ENCODE measurements around the gene PLK3. TPM values are rescaled to one million over a fixed set of nuclear protein-coding genes. Genes with fewer than 3 reads are reported as not detected.
"Not testable (repeated sequence)": the region's sequence is repeated elsewhere in the genome, so short reads cannot be mapped to it uniquely, and the experiment has no call there.

Gene PLK3
- polyA plus RNA-seq, 12 donors = 6.9 to 19.2 (median 11.9) TPM; not detected in 1

DNA sequence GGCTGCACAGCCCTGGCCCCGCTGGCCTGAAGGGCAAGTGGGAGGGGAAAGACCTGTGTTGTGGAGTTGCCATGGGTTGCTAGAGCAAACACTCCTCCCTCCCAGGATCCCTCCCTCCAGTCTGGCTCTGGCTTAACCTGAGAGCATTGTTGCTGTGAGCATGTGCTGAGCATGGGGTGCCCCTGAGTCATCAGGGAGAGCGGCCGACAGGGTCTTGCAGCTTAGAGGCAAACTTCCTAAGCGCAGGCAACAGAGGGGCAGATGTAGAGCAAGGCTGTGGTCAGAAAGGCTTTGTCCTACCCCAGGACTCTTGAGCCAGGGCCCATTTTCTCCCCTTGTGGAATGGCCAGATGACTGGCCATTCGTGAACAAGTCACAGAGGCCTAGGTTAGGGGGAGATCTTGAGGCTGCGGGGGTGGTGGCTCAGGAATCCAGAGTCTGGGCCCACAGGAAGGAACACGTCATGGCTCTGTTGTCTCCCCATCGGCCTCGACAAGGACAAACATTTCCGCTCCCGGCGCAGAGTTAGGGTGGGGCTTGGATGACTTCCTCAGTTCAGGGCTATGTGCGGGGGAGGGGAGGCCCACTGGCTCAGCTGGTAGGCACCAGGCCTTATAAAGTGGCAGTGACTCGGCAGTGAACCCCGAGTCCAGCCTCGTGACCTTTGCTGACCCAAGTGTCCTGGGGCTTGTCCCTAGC lies 7.3 kb downstream of the PLK3 start:
- DNase-seq = peak; percentile 95

- DNase-seq = peak; percentile 92
These were observed 8.1 kb downstream of the PLK3 start, which contains the start of gene BTBD19 for GRCh38 chr1:44808063-44808937. TSS of gene BTBD19 (plus strand) at chr1:44808523. CDS start at chr1:44808821, 298 bp downstream.

- peak; percentile 66 for DNase-seq
These were observed 9.1 kb downstream of the PLK3 start for GRCh38 chr1:44808938-44809917.

GRCh38 chr1:44810101-44810761 lies 10.1 kb downstream of the PLK3 start:
- DNase-seq = no peak

GRCh38 chr1:44810762-44811105 lies 10.6 kb downstream of the PLK3 start:
- not testable (repeated sequence) for DNase-seq

DNA sequence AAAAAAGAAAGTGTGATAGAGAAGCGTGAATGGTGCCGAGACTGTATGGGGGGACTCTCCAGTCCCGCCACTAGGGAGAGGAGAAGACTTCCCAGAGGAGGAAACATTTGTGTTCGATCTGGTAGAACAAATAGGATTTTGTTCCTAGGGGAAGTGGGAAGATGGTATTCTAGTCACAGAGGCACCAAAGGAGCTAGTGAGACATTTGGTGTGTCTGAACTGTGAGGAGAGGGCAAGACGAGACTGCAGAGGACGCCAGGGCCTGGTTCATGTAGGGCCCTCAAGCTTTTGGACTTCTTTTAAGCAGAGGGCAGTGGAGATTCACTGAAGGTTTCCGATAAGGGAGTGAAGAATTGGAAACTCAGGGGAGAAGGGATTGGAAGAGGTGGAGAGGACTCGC lies 11.1 kb downstream of the PLK3 start:
- DNase-seq = no peak

DNA sequence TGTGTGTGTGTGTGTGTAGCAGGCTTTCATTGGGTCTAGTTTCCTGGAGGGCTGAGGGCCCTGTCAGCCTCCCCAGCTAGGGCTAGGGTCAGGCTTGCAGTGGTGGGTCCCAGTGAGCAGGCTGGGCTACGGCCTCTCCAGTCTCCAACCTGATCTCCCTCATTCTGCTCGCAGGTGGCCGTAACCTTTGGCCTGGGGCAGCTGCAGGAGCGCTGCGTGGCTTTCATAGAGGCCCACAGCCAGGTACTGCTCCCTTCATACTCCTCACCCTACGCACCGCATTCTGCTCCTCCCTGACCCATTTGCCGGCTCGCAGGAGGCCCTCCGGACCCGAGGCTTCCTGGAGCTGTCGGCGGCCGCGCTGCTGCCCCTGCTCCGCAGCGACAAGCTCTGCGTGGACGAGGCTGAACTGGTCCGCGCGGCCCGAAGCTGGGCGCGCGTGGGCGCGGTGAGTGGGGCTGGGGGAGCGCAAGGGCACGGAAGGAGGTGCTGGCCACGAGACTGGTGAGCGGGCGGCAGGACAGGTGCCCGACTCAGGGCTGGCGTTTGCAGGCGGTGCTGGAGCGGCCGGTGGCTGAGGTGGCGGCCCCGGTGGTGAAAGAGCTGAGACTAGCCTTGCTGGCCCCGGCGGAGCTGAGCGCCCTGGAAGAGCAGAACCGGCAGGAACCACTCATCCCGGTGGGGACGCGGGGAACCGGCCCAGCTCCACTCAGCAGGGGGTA lies 12.8 kb downstream of the PLK3 start:
- no peak for DNase-seq

DNA sequence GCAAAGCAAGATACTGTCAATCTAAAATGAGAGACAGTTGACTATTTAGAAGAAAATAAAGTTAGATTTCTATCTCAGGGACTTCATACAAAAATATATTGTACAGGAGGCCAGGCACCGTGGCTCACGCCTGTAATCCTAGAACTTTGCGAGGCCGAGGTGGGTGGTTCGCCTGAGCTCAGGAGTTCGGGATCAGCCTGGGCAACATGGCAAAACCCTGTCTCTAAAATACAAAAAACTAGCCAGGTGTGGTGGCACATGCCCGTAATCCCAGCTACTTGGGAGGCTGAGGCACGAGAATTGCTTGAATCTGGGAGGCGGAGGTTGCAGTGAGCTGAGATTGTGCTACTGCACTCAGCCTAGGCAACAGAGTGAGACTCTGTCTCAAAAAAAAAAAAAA lies 15.7 kb downstream of the PLK3 start:
- DNase-seq = not testable (repeated sequence)

- no peak for DNase-seq
These were observed 17.1 kb downstream of the PLK3 start for GRCh38 chr1:44817307-44817706.

DNA sequence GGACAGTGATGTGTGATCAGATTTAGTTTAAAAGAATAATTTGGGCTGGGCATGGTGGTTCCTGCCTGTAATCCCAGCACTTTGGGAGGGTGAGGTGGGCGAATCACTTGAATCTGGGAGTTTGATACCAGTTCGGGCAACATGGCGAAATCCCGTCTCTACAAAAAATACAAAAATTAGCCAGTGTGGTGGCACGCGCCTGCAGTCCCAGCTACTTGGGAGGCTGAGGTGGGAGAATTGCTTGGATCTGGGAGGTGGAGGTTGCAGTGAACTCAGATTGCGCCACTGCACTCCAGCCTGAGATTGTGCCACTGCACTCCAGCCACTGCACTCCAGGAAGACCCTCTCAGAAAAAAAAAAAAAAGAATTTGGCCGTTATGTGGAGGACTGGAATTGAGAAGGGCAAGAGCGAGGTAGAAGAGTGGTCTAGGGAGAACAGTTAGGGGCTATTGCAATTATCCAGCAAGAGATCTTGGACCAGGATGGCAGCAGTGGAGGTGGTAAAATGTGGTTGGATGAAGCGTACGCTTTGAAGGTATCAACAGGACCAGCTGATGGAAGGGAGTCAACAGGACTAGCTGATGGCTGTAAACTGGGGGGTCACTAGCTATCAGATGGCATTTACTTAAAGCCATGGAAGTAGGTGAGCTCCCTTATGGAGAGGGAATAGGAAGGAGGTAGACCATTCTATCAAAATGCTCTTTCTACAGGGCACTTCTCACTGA lies 17.8 kb downstream of the PLK3 start:
- DNase-seq = no peak

DNA sequence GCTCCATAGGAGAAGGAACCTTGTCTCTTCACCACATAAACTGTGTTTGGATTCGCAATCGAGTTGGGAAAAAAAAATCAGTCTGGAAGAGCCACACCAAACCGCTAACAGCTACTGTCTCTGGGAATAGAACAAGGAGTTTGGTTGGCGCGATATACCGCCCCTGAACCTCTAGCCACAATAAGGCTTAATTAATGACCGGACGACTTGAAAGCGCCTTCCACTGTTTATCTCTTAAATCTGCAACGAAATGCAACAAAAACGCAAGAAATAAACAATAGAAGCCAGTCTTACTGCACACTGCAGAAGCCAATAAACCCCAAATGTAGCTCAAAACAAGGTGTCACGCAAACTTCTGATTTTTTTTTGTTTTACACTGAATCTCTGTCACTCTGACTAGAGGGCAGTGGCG lies 19.0 kb downstream of the PLK3 start:
- no peak for DNase-seq

DNA sequence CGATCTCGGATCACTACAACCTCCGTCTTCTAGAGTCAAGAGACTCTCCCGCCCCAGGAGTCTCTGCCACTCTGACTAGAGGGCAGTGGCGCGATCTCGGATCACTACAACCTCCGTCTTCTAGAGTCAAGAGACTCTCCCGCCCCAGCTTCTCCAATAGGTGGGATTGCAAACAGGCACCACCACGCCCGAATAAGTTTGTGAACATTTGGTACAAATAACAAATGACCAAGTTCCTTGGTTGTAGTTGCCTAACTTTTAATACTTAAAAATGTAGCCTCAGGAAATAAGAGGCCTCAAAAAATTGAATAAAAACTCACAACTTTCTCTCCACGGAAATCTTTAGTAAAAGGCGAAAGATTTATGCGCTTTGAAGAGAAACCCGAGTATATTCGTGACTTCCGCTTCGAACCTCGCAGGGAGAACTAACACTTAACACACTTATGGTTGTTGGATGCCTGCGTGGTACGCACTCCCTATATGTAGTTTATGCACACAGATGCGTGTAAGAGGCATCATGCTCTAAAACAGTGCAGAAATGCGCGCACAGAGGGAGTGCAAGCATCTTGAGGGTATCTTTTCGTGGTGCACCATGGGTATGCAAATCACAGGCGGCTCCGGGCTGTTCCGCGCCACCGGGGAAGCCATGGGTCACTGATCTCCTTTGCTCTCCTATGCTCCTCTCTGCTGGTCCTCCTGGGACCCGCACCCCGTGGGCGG lies 19.6 kb downstream of the PLK3 start:
- peak; percentile 86 for DNase-seq

- no peak for DNase-seq
These were observed 20.4 kb downstream of the PLK3 start for GRCh38 chr1:44820328-44821239.

DNA sequence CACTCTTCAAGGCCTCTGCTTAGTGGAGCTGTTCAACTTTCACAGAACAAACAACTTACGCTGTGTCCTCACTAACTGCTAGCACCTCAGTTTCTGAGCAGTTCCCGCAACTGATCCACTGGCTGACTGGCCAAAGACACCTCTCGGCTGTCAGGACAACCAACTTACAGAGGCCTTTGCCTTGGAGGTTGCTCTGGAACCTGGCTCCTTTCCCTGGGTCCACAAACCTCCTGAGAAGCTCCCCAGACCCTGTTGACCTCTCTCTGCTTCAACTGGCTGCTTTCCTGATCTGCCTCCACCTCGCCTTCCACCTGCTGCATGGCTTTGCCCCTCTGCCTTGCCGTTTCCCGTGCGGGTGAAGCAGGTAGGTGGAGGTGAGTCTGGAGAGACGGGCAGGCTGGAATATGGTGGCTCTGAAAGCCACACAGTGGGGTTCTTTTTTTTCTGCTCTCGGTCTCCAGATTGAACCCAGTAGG lies 21.1 kb downstream of the PLK3 start:
- DNase-seq = no peak

- DNase-seq = no peak
These were observed 22.0 kb downstream of the PLK3 start for GRCh38 chr1:44822131-44822701.

- no peak for DNase-seq
These were observed 22.8 kb downstream of the PLK3 start for GRCh38 chr1:44822981-44823451.

GRCh38 chr1:44824392-44824791 lies 24.2 kb downstream of the PLK3 start:
- DNase-seq = not testable (repeated sequence)
